Endothelial cell of umbilical vein (primary cell): Measurements from ENCODE around the gene PTPN20. TPM values are rescaled to one million over a fixed set of nuclear protein-coding genes. Genes with fewer than 3 reads are reported as not detected.

Experiments used
- BruUV-seq: library from RNA; stranded (reverse); fragments of 400-500 nt; replicated peaks from 2 replicates; lab custom pipeline; 2021; lab: Mats Ljungman, UMichigan
- CTCF ChIA-PET: fragments of 300-600, 350-600 bp; sonication (Branson Sonifier 250); formaldehyde crosslinking; loops from one replicate; lab custom pipeline; 2021; ENCODE audit warnings: antibody characterized with exemption, inconsistent platforms; lab: Charles Lee
- POLR2A ChIA-PET: fragments of 300-600, 350-600 bp; sonication (Branson Sonifier 250); formaldehyde crosslinking; loops from one replicate; lab custom pipeline; 2021; ENCODE audit warnings: antibody characterized with exemption, inconsistent platforms; lab: Charles Lee
- DNase-seq: peaks from one replicate; pipeline ENCODE4 v3.0.0-alpha.2; 2011; ENCODE audit warnings: low read depth, low spot score
- FAIRE-seq: peaks from 2 replicates; lab custom pipeline; 2011; peaks lifted over from hg19 to GRCh38; lab: Jason Lieb, UNC
- H2AFZ ChIP-seq: 2 replicates; pipeline ENCODE4 v1.6.0; 2012; ENCODE audit warnings: low read depth, low read length, control low read depth, inconsistent platforms
- H3K27ac ChIP-seq: 2 replicates; pipeline ENCODE4 v1.5.1; 2011; ENCODE audit warnings: low read depth, mild to moderate bottlenecking, control low read depth, low read length, moderate library complexity; ENCODE audit not compliant: insufficient read depth
- H3K27me3 ChIP-seq, 2 experiments: 2 replicates each; pipeline versions ENCODE4 v1.6.0 to v1.6.1; 2011; ENCODE audit warnings: low read length in 2 of 2, mixed read lengths in 1 of 2; ENCODE audit not compliant: control insufficient read depth in 2 of 2, insufficient read depth in 2 of 2
- H3K36me3 ChIP-seq, 2 experiments: 2 replicates in 1 of 2; 3 replicates in 1 of 2; pipeline ENCODE4 v1.5.1; 2011; ENCODE audit warnings: low read length in 2 of 2, mild to moderate bottlenecking in 1 of 2, moderate library complexity in 1 of 2; ENCODE audit not compliant: control insufficient read depth in 2 of 2, insufficient read depth in 2 of 2; ENCODE audit errors: extremely low read depth in 1 of 2
- H3K4me1 ChIP-seq: 3 replicates; pipeline ENCODE4 v1.5.1; 2011; ENCODE audit warnings: mild to moderate bottlenecking, low read length; ENCODE audit not compliant: control insufficient read depth, insufficient read depth; ENCODE audit errors: extremely low read depth
- H3K4me2 ChIP-seq: 2 replicates; pipeline ENCODE4 v1.6.1; 2011; ENCODE audit warnings: low read length, control low read depth, mixed read lengths; ENCODE audit not compliant: insufficient read depth
- H3K4me3 ChIP-seq, 3 experiments: fragments of 200-600 bp in 1 of 3; sonication (generic), shearing (Covaris generic) in 1 of 3; replicated peaks in 1 of 3; 2 replicates each; pipeline ENCODE4 v1.5.1; 2011 to 2016; ENCODE audit warnings: control low read depth in 3 of 3, low read length in 3 of 3, mild to moderate bottlenecking in 2 of 3, inconsistent platforms in 1 of 3, low read depth in 1 of 3, moderate library complexity in 1 of 3; ENCODE audit not compliant: insufficient read depth in 1 of 3
- H3K79me2 ChIP-seq: 2 replicates; pipeline ENCODE4 v1.6.0; 2012; ENCODE audit warnings: low read length, inconsistent platforms; ENCODE audit not compliant: control insufficient read depth, insufficient read depth
- H3K9ac ChIP-seq: replicated peaks from 2 replicates; pipeline ENCODE3; 2011; ENCODE audit warnings: low read length, control low read depth; ENCODE audit not compliant: insufficient read depth; ENCODE audit errors: extremely low read depth
- H3K9me1 ChIP-seq: replicated peaks from 3 replicates; pipeline ENCODE4 v1.6.0; 2011; ENCODE audit warnings: mild to moderate bottlenecking, low read length; ENCODE audit not compliant: control insufficient read depth, insufficient read depth; ENCODE audit errors: extremely low read depth
- H3K9me3 ChIP-seq: replicated peaks from 2 replicates; pipeline ENCODE4 v1.5.1; 2012; ENCODE audit warnings: low read length, inconsistent platforms; ENCODE audit not compliant: control insufficient read depth, insufficient read depth
- H4K20me1 ChIP-seq: replicated peaks from 2 replicates; pipeline ENCODE3; 2011; ENCODE audit warnings: mild to moderate bottlenecking, low read length; ENCODE audit not compliant: control insufficient read depth, insufficient read depth; ENCODE audit errors: extremely low read depth
- EZH2 ChIP-seq: IDR thresholded peaks from 2 replicates; pipeline ENCODE4 v1.6.1; 2012; ENCODE audit warnings: borderline replicate concordance, low read depth, mild to moderate bottlenecking, moderate library complexity, low read length, inconsistent platforms; ENCODE audit not compliant: severe bottlenecking
- FOS ChIP-seq: IDR thresholded peaks from 2 replicates; pipeline ENCODE4 v1.6.1; 2011; ENCODE audit warnings: mild to moderate bottlenecking, low read length, moderate library complexity, borderline replicate concordance; ENCODE audit not compliant: insufficient read depth
- GATA2 ChIP-seq: IDR thresholded peaks from 2 replicates; pipeline ENCODE4 v1.7.0; 2011; ENCODE audit warnings: low read depth, mild to moderate bottlenecking, moderate library complexity, mixed read lengths, low read length; ENCODE audit not compliant: insufficient read length, insufficient read depth
- JUN ChIP-seq: IDR thresholded peaks from 2 replicates; pipeline ENCODE4 v1.6.1; 2011; ENCODE audit warnings: borderline replicate concordance, low read depth; ENCODE audit not compliant: insufficient read length, insufficient read depth
- MYC ChIP-seq: IDR thresholded peaks from one replicate; pipeline ENCODE4 v1.6.1; 2011; ENCODE audit warnings: mild to moderate bottlenecking, low read depth, low read length
- POLR2A ChIP-seq: IDR thresholded peaks from 2 replicates; pipeline ENCODE4 v1.6.1; 2012; ENCODE audit warnings: low read depth, mild to moderate bottlenecking, control low read depth, low read length
- POLR2AphosphoS5 ChIP-seq: IDR thresholded peaks from 2 replicates; pipeline ENCODE4 v1.6.1; 2012; ENCODE audit warnings: low read depth, mild to moderate bottlenecking, control low read depth, low read length, moderate library complexity; ENCODE audit not compliant: insufficient read depth
- dilution Hi-C: fragments of 300-500 bp; cut with MboI; formaldehyde crosslinking; loops from one replicate; pipeline ENCODE4 v1.15.0; 2019; ENCODE audit warnings: low sequenced_read_pairs; ENCODE audit not compliant: extremely low pct_ligation_motif_present
- intact Hi-C: fragments of 100-400 bp; cut with micrococcal nuclease; formaldehyde crosslinking; loops from one replicate; pipeline ENCODE4 v1.10.0; 2022
- polyA plus RNA-seq, 4 experiments: library from polyadenylated mRNA; depleted of rRNA in 3 of 4; stranded (reverse) in 3 of 4; unstranded in 1 of 4; fragments of >200 nt; gene quantifications; 2 replicates each; pipeline versions ENCODE4 v1.2.1 to v1.2.3, GENCODE V29; 2011 to 2012; ENCODE audit warnings: missing spikeins in 1 of 4
- total RNA-seq: library from RNA; stranded (reverse); gene quantifications from 2 replicates; pipeline ENCODE4 v1.2.3, GENCODE V29; 2021
- TF ChIP-seq, protein P1 (sequence below), 2 donors: IDR thresholded peaks; 1 replicate in 1 of 2; 2 replicates in 1 of 2; pipeline ENCODE4 v1.5.1; 2011; ENCODE audit warnings: low read length in 2 of 2, mild to moderate bottlenecking in 2 of 2, moderate library complexity in 2 of 2, control low read depth in 1 of 2, inconsistent platforms in 1 of 2, low read depth in 1 of 2; ENCODE audit not compliant: insufficient read depth in 1 of 2; ENCODE audit errors: extremely low read depth in 1 of 2
- TF ChIP-seq, protein P2 (sequence below): IDR thresholded peaks from 2 replicates; pipeline ENCODE4 v1.6.1; 2011; ENCODE audit not compliant: insufficient read depth, insufficient read length

Gene PTPN20
- total and polyA plus RNA-seq, 2 donors (not counting 3 experiments of a cell fraction or from before 2014, with no cell fraction given) = 0.27 TPM; not detected in 1

DNA sequence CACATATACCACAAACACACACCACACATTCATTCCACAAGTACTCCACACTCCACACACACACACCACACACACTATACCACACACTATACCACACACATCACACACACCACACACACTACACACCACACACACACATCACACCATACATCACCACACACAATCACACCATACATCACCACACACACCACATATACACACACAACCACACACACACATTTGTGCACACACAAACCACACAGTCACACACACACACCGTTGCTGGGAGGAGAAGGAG is 112.8 kb downstream of the PTPN20 start:
- H3K4me1 ChIP-seq = no peaks in the 10 kb centered on the region
- CTCF ChIA-PET = interaction anchor here (0.9 to 3.3 kb wide), 2 partner anchors 259 to 289 kb away, joined by 3 to 47 read pairs; no protein-coding TSS in a partner anchor
- H4K20me1 ChIP-seq = no peaks in the 10 kb centered on the region
- no peak overlapping the region for H2AFZ ChIP-seq
- H3K27me3 ChIP-seq = no peaks in the 10 kb centered on the region
- H3K9me1 ChIP-seq = no peaks in the 10 kb centered on the region
- TF ChIP-seq POLR2A (no peak), POLR2AphosphoS5 (no peak), FOS (no peak), JUN (no peak), MYC (no peak), GATA2 (no peak), EZH2 (no peak)
- TF ChIP-seq, protein P1, sequence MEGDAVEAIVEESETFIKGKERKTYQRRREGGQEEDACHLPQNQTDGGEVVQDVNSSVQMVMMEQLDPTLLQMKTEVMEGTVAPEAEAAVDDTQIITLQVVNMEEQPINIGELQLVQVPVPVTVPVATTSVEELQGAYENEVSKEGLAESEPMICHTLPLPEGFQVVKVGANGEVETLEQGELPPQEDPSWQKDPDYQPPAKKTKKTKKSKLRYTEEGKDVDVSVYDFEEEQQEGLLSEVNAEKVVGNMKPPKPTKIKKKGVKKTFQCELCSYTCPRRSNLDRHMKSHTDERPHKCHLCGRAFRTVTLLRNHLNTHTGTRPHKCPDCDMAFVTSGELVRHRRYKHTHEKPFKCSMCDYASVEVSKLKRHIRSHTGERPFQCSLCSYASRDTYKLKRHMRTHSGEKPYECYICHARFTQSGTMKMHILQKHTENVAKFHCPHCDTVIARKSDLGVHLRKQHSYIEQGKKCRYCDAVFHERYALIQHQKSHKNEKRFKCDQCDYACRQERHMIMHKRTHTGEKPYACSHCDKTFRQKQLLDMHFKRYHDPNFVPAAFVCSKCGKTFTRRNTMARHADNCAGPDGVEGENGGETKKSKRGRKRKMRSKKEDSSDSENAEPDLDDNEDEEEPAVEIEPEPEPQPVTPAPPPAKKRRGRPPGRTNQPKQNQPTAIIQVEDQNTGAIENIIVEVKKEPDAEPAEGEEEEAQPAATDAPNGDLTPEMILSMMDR (IDR thresholded peaks at IDR 0.05; ENCODE audit: extremely low read depth in 1 of 2, insufficient read depth in 1 of 2, low read depth in 1 of 2, low read length in 2 of 2) = no peak
- TF ChIP-seq, protein P2, sequence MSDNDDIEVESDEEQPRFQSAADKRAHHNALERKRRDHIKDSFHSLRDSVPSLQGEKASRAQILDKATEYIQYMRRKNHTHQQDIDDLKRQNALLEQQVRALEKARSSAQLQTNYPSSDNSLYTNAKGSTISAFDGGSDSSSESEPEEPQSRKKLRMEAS = no peak
- no TSS peak for BruUV-seq
- intact Hi-C loops = loop anchor here (1.0 kb wide), 2 partner anchors 288 to 316 kb away; no protein-coding TSS in a partner anchor
- no peak overlapping the region for H3K27ac ChIP-seq
- H3K36me3 ChIP-seq = no peaks in the 10 kb centered on the region
- FAIRE-seq (no peak), DNase-seq (no peak)
- POLR2A ChIA-PET = no interaction called here
- no peak overlapping the region for H3K4me3 ChIP-seq
- no peaks in the 10 kb centered on the region for H3K79me2 ChIP-seq
- no peak overlapping the region for H3K9ac ChIP-seq
- H3K9me3 ChIP-seq = no peaks in the 10 kb centered on the region
- no peak overlapping the region for H3K4me2 ChIP-seq
- dilution Hi-C loops = no loop called here
